ENCODE data around the gene TGM2. TPM values are rescaled to one million over a fixed set of nuclear protein-coding genes. Genes with fewer than 3 reads are reported as not detected.

Gene TGM2
- total RNA-seq, 4 donors from 2014 or later, result 31.4 to 216 (median 145) TPM

DNA sequence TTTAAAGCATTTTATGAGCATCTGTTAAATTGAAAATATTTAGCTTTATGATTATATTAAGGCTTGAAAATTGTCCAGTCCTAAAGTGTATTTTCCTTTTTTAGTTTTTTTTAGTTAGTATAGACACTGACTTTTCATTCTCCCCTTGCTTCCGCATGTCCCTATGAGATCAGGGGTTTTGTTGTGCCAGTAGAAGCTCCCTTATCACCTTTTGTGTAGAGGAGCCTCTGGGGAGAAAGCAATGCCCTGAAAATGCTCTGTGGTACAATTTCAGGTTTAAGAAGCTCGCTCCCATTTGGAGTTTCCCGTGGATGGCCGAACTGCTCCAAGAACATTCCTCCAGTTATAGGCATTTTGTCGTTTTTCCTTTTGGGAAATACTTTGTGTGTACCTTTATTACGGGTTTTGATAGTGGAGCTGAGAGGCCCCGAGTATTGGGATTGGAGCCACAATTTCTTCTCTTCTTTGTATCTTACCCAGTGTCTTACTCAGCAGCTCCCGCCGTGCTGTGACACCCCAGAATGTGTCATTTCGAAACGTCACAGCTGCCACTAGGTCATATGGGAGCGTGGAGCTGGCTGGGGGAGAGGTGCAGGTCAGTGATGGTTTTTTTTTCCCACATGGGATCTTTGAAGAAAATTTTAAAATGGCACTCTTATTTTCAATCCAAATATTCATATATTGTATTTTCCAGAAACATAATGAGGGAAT is 81.6 kb downstream of the TGM2 start:
- no peak for TF ChIP-seq POLR2A (IDR thresholded peaks at IDR 0.05)
- TF ChIP-seq, protein P1, sequence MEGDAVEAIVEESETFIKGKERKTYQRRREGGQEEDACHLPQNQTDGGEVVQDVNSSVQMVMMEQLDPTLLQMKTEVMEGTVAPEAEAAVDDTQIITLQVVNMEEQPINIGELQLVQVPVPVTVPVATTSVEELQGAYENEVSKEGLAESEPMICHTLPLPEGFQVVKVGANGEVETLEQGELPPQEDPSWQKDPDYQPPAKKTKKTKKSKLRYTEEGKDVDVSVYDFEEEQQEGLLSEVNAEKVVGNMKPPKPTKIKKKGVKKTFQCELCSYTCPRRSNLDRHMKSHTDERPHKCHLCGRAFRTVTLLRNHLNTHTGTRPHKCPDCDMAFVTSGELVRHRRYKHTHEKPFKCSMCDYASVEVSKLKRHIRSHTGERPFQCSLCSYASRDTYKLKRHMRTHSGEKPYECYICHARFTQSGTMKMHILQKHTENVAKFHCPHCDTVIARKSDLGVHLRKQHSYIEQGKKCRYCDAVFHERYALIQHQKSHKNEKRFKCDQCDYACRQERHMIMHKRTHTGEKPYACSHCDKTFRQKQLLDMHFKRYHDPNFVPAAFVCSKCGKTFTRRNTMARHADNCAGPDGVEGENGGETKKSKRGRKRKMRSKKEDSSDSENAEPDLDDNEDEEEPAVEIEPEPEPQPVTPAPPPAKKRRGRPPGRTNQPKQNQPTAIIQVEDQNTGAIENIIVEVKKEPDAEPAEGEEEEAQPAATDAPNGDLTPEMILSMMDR (IDR thresholded peaks at IDR 0.05), result no peak
- H3K36me3 ChIP-seq, result peaks cover 0 to 47% (median 0%) of the 10 kb centered on the region in 3 donors
- DNase-seq, result no peak
- no peaks in the 10 kb centered on the region for H3K9me3 ChIP-seq
- H3K27me3 ChIP-seq, result no peaks in the 10 kb centered on the region
- no peaks in the 10 kb centered on the region for H3K4me1 ChIP-seq
- peak overlapping the region in 3 of 4 donors; percentile 28 to 64 (median 48) for H3K27ac ChIP-seq
- H3K4me3 ChIP-seq, result no peak overlapping the region

DNA sequence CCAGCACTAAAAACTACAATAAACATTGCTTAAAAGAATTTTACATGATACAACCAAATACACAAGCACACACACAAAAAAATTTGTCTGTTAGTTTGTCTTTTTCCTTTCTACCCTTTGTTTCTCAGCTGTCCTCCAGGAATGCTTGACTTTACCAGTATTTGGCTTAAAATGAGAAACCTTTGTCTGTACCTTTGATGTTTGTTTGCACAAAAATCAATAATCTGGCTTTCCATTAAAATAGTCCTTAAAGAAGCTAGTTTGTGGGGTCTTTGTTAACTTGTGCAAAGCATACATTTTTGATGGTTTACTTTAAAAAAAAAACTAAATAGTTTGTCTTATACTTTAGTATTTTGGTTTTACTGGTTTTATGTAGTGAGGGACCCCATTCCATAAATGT is 82.2 kb downstream of the TGM2 start:
- no peaks in the 10 kb centered on the region for H3K4me1 ChIP-seq
- no peak for DNase-seq
- H3K27ac ChIP-seq, result peak overlapping the region in 1 of 4 donors; percentile 64
- no peaks in the 10 kb centered on the region for H3K9me3 ChIP-seq
- H3K4me3 ChIP-seq, result no peak overlapping the region
- no peak for TF ChIP-seq POLR2A (IDR thresholded peaks at IDR 0.05)
- TF ChIP-seq, protein P1 (IDR thresholded peaks at IDR 0.05), result no peak
- peaks cover 0 to 41% (median 0%) of the 10 kb centered on the region in 3 donors for H3K36me3 ChIP-seq
- no peaks in the 10 kb centered on the region for H3K27me3 ChIP-seq

- Histone ChIP-seq H3K36me3 (peaks cover 0 to 38% (median 0%) of the 10 kb centered on the region in 3 donors), H3K4me3 (no peak overlapping the region), H3K27ac (no peak overlapping the region), H3K9me3 (no peaks in the 10 kb centered on the region), H3K4me1 (no peaks in the 10 kb centered on the region), H3K27me3 (no peaks in the 10 kb centered on the region)
- DNase-seq, result no peak
- TF ChIP-seq POLR2A (IDR thresholded peaks at IDR 0.05), result no peak
- TF ChIP-seq, protein P1 (IDR thresholded peaks at IDR 0.05), result no peak
Observed at GRCh38 chr20:38081575-38081974, 83.5 kb downstream of the TGM2 start.

DNA sequence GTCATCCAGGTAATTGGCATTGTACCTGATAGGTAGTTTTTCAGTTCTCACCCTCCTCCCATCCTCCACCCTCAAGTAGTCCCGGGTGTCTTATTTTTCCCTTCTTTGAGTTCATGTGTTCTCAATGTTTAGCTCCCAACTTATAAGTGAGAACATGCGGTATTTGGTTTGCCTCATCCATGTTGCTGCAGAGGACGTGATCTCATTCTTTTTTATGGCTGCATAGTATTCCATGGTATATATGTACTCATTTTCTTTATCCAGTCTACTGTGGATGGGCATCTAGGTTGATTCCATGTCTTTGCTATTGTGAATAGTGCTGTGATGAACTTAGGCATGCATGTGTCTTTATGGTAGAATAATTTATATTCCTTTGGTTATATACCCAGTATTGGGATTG is 85.7 kb downstream of the TGM2 start:
- no peaks in the 10 kb centered on the region for H3K9me3 ChIP-seq
- H3K27ac ChIP-seq, result no peak overlapping the region
- no peak for TF ChIP-seq POLR2A (IDR thresholded peaks at IDR 0.05)
- TF ChIP-seq, protein P1 (IDR thresholded peaks at IDR 0.05), result no peak
- peaks cover 0 to 31% (median 0%) of the 10 kb centered on the region in 3 donors for H3K36me3 ChIP-seq
- peaks cover 0 to 5% (median 0%) of the 10 kb centered on the region in 4 donors for H3K4me1 ChIP-seq
- no peak for DNase-seq
- H3K4me3 ChIP-seq, result no peak overlapping the region
- no peaks in the 10 kb centered on the region for H3K27me3 ChIP-seq

GRCh38 chr20:38078084-38078483 is 87.0 kb downstream of the TGM2 start:
- H3K9me3 ChIP-seq, result no peaks in the 10 kb centered on the region
- peaks cover 0 to 14% (median 0%) of the 10 kb centered on the region in 4 donors for H3K4me1 ChIP-seq
- no peak overlapping the region for H3K4me3 ChIP-seq
- DNase-seq, result no peak
- peaks cover 0 to 22% (median 0%) of the 10 kb centered on the region in 3 donors for H3K36me3 ChIP-seq
- no peak overlapping the region for H3K27ac ChIP-seq
- H3K27me3 ChIP-seq, result no peaks in the 10 kb centered on the region
- TF ChIP-seq POLR2A (IDR thresholded peaks at IDR 0.05), result no peak
- TF ChIP-seq, protein P1 (IDR thresholded peaks at IDR 0.05), result no peak

Small RNA genes within 50 kb of the gene (small RNA-seq; reads per million reads assigned to genes)
- 0 reads per million in 2 donors for gene RN7SL237P

Other genes with a start within 250 kb of the TGM2 start
- 10 to 100 TPM in 3 of 4 donors, 1 to 10 TPM in 1; 9.3 to 34.7 (median 14.8) TPM for gene TTI1, start 131.8 kb downstream of the TGM2 start, total RNA-seq
- gene RPRD1B, start 131.5 kb downstream of the TGM2 start, total RNA-seq, result 10 to 100 TPM; 44.5 to 55.4 (median 52.4) TPM
- 1 to 10 TPM in 2 of 4 donors, under 1 TPM in 2; 0.35 to 4.1 (median 2.0) TPM for gene KIAA1755, start 95.5 kb upstream of the TGM2 start, total RNA-seq
- not detected for gene BPI, start 138.9 kb upstream of the TGM2 start, total RNA-seq
- gene LBP, start 181.2 kb upstream of the TGM2 start, total RNA-seq, result not detected